Measurements from ENCODE around the gene FLOT1.
"Not testable (repeated sequence)": the region's sequence is repeated elsewhere in the genome, so short reads cannot be mapped to it uniquely, and the experiment has no call there.

Gene FLOT1

GRCh38 chr6:30722280-30723112 is 20.0 kb downstream of the FLOT1 start:
- Histone ChIP-seq H3K36me3 (ENCODE audit: low read depth) (peaks cover 60% of the 10 kb centered on the region), H3K4me1 (ENCODE audit: insufficient read depth, poor library complexity, severe bottlenecking) (peaks cover 19% of the 10 kb centered on the region), H3K4me3 (ENCODE audit: severe bottlenecking) (peak overlapping the region; percentile 89), H3K9me3 (ENCODE audit: severe bottlenecking) (no peaks in the 10 kb centered on the region), H3K27ac (ENCODE audit: poor library complexity, severe bottlenecking) (peak overlapping the region; percentile 96), H3K27me3 (ENCODE audit: insufficient read depth, poor library complexity, severe bottlenecking) (no peaks in the 10 kb centered on the region)
- DNase-seq (ENCODE audit: low spot score) (no peak), ATAC-seq (ENCODE audit: low read depth) (no peak)
- TF ChIP-seq, protein P1, sequence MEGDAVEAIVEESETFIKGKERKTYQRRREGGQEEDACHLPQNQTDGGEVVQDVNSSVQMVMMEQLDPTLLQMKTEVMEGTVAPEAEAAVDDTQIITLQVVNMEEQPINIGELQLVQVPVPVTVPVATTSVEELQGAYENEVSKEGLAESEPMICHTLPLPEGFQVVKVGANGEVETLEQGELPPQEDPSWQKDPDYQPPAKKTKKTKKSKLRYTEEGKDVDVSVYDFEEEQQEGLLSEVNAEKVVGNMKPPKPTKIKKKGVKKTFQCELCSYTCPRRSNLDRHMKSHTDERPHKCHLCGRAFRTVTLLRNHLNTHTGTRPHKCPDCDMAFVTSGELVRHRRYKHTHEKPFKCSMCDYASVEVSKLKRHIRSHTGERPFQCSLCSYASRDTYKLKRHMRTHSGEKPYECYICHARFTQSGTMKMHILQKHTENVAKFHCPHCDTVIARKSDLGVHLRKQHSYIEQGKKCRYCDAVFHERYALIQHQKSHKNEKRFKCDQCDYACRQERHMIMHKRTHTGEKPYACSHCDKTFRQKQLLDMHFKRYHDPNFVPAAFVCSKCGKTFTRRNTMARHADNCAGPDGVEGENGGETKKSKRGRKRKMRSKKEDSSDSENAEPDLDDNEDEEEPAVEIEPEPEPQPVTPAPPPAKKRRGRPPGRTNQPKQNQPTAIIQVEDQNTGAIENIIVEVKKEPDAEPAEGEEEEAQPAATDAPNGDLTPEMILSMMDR (IDR thresholded peaks at IDR 0.05; ENCODE audit: poor library complexity, severe bottlenecking), result peak; percentile 97

DNA sequence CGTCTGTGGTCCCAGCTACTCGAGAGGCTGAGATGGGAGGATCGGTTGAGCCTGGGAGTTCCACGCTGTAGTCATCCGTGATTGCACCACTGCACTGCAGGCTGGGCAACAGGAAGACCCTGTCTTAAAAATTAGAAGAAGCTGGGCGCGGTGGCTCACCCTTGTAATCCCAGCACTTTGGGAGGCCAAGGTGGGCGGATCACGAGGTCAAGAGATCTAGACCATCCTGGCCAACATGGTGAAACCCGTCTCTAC is 20.5 kb downstream of the FLOT1 start:
- H3K36me3 ChIP-seq (ENCODE audit: low read depth), result peaks cover 55% of the 10 kb centered on the region
- ATAC-seq (ENCODE audit: low read depth); H3K27me3 ChIP-seq (ENCODE audit: insufficient read depth, poor library complexity, severe bottlenecking); DNase-seq (ENCODE audit: low spot score); H3K9me3 ChIP-seq (ENCODE audit: severe bottlenecking): not testable (repeated sequence)
- peak overlapping the region; percentile 96 for H3K27ac ChIP-seq (ENCODE audit: poor library complexity, severe bottlenecking)
- peak overlapping the region; percentile 89 for H3K4me3 ChIP-seq (ENCODE audit: severe bottlenecking)
- peaks cover 19% of the 10 kb centered on the region for H3K4me1 ChIP-seq (ENCODE audit: insufficient read depth, poor library complexity, severe bottlenecking)

- TF ChIP-seq, protein P1 (IDR thresholded peaks at IDR 0.05; ENCODE audit: poor library complexity, severe bottlenecking), result peak; percentile 37
- peak; percentile 82 for DNase-seq (ENCODE audit: low spot score)
- Histone ChIP-seq H3K4me1 (ENCODE audit: insufficient read depth, poor library complexity, severe bottlenecking) (peaks cover 21% of the 10 kb centered on the region), H3K4me3 (ENCODE audit: severe bottlenecking) (peak overlapping the region; percentile 89), H3K27ac (ENCODE audit: poor library complexity, severe bottlenecking) (peak overlapping the region; percentile 96), H3K36me3 (ENCODE audit: low read depth) (peaks cover 53% of the 10 kb centered on the region), H3K27me3 (ENCODE audit: insufficient read depth, poor library complexity, severe bottlenecking) (no peaks in the 10 kb centered on the region), H3K9me3 (ENCODE audit: severe bottlenecking) (no peaks in the 10 kb centered on the region)
- no peak for ATAC-seq (ENCODE audit: low read depth)
Measured at GRCh38 chr6:30721198-30722024, 21.1 kb downstream of the FLOT1 start.

DNA sequence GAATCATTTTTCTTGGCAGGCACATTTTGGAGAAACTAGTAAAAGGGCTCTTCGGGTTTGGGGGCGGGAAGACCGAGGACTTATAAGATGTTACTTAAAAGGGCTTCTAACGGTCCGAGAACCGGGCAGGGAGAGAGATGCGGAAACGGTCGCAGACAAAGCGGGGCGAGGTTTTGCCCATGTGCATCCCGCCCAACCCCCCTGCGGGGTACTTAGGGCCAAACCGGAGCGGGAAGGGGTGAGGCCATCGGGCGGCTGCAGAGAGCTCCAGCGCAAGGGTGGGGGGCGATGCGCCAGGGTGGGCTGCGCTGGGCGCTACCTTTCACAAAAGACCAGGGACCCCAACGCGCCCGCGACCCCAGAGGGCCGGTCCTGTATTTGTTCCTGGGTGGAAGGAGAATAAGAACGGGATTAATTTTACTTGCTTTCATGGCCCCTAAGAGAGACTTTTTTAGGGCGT is 21.7 kb downstream of the FLOT1 start:
- DNase-seq (ENCODE audit: low spot score) (no peak), ATAC-seq (ENCODE audit: low read depth) (no peak)
- H3K27me3 ChIP-seq (ENCODE audit: insufficient read depth, poor library complexity, severe bottlenecking), result no peaks in the 10 kb centered on the region
- H3K9me3 ChIP-seq (ENCODE audit: severe bottlenecking), result no peaks in the 10 kb centered on the region
- H3K36me3 ChIP-seq (ENCODE audit: low read depth), result peaks cover 53% of the 10 kb centered on the region
- peaks cover 24% of the 10 kb centered on the region for H3K4me1 ChIP-seq (ENCODE audit: insufficient read depth, poor library complexity, severe bottlenecking)
- peak overlapping the region; percentile 96 for H3K27ac ChIP-seq (ENCODE audit: poor library complexity, severe bottlenecking)
- H3K4me3 ChIP-seq (ENCODE audit: severe bottlenecking), result peak overlapping the region; percentile 89
- TF ChIP-seq, protein P1 (IDR thresholded peaks at IDR 0.05; ENCODE audit: poor library complexity, severe bottlenecking), result no peak

- peak; percentile 79 for ATAC-seq (ENCODE audit: low read depth)
- Histone ChIP-seq H3K36me3 (ENCODE audit: low read depth) (peaks cover 53% of the 10 kb centered on the region), H3K4me1 (ENCODE audit: insufficient read depth, poor library complexity, severe bottlenecking) (peaks cover 24% of the 10 kb centered on the region), H3K9me3 (ENCODE audit: severe bottlenecking) (no peaks in the 10 kb centered on the region), H3K27ac (ENCODE audit: poor library complexity, severe bottlenecking) (peak within 1 kb of the TSS; percentile 96), H3K4me3 (ENCODE audit: severe bottlenecking) (peak within 1 kb of the TSS; percentile 89), H3K27me3 (ENCODE audit: insufficient read depth, poor library complexity, severe bottlenecking) (no peaks in the 10 kb centered on the region)
- TF ChIP-seq, protein P1 (IDR thresholded peaks at IDR 0.05; ENCODE audit: poor library complexity, severe bottlenecking), result no peak
- peak; percentile 98 for DNase-seq (ENCODE audit: low spot score)
Measured at GRCh38 chr6:30719791-30720737, 22.4 kb downstream of the FLOT1 start, which contains the start of gene TUBB. TUBB (plus strand) TSS chr6:30720352; CDS start chr6:30720507, 155 bp downstream.
